GM13976 (cell line): ENCODE results near the gene SNRPA1.

Experiments used
- DNase-seq: peaks from one replicate; pipeline ENCODE4 v3.0.0; 2012; ENCODE audit warnings: low spot score
- CTCF ChIP-seq: IDR thresholded peaks from 2 replicates; pipeline ENCODE4 v1.5.1; 2012; ENCODE audit warnings: borderline replicate concordance, mild to moderate bottlenecking; ENCODE audit not compliant: insufficient read depth; ENCODE audit errors: extremely low read depth, missing control alignments, control extremely low read depth
- in situ Hi-C: fragments of 300-500 bp; cut with MboI; formaldehyde crosslinking; loops from one replicate; pipeline ENCODE4 v1.12.0; 2022; ENCODE audit warnings: low sequenced_read_pairs, mixed read lengths, inconsistent platforms; ENCODE audit not compliant: unreplicated experiment

The SNRPA1 gene

DNA sequence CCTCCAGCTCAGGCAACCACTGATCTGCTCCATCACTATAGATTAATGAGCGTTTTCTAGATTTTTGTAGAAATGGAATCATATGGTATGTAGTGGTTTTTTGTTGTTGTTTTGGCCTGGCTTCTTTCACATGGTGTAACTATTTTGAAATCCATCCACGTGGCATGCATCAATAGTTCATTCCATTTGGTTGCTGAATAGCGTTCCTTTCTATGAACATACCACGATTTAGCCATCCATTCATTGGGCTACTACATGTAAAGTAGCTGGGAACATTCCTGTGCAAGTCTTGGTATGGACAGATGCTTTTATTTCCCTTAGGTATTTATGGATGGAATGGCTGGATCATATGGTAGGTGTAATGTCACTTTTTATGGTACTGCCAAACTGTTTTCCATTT is 32.5 kb downstream of the SNRPA1 start:
- DNase-seq, result no peak
- in situ Hi-C loops, result loop anchor here (5.0 to 25.0 kb wide), 3 partner anchors 175 to 625 kb away; no protein-coding TSS in a partner anchor
- TF ChIP-seq CTCF, result no peak

DNA sequence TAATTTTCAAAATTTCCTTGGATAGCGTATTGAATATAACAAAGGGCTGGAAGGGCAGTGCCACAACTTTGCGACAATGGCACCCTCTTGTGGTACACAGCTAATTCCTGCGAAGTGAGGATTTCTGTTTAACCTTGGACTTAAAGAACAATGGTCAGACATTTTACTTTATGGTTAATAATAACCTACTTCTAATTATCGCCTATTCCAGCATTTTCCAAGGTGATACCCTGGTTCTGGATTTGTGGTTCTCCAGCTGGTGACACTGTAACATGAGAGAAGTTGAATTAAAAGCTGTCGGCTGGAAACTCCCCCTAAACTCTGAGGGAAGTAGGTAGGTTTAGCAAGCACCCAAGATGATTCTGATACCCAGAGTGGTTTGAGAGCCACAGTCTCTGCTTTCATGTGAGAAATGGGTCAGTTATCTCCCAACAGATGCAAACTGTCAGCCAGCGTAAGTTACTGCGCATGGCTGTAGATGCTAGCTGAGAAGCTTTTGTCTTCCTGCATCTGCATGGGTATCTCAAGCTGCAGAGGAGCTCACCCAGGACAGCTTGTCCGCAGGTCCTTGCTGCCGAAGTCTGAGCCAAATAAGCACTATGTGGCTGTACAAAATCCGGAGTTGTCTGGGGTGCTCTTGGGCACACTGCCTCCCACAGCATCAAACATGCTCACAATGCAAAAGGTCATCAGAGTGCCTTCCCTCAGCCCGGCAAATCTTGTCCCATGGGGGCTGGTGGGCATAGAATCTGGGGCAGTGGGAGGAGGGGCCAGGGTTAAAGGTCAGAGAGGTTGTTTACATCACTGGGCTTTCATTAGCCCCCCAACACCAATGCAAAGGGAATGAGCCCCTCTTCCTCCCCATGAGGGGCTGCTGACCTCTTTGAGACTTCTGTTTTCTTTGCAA is 36.6 kb downstream of the SNRPA1 start:
- peak; percentile 51 for DNase-seq
- in situ Hi-C loops, result loop anchor here (10.0 to 25.0 kb wide), 2 partner anchors 354 to 621 kb away; no protein-coding TSS in a partner anchor
- peak; percentile 80 for TF ChIP-seq CTCF

GRCh38 chr15:101256757-101257156 is 38.3 kb downstream of the SNRPA1 start:
- peak; percentile 21 for TF ChIP-seq CTCF
- in situ Hi-C loops, result loop anchor here (10.0 to 25.0 kb wide), 2 partner anchors 352 to 619 kb away; no protein-coding TSS in a partner anchor
- no peak for DNase-seq

GRCh38 chr15:101255615-101256241 is 39.3 kb downstream of the SNRPA1 start:
- DNase-seq, result no peak
- TF ChIP-seq CTCF, result no peak
- in situ Hi-C loops, result loop anchor here (10.0 to 25.0 kb wide), 2 partner anchors 351 to 618 kb away; no protein-coding TSS in a partner anchor

DNA sequence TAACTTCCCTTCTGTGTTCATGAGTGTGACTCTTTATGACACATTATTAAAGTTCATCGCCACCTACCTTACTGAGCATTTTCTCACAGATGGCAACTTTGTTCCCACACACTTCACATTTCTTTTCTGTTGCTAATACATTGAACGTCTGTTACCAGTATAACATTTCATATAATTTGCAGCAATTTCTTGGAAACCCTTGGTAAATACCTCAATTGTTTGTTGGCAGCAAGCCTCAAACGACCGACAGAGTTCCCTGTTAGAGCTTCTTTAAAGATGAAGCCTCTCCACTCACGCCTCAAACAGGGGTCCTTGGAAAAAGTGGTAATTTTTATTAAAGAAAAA is 40.0 kb downstream of the SNRPA1 start:
- no peak for DNase-seq
- in situ Hi-C loops, result loop anchor here (10.0 to 25.0 kb wide), 2 partner anchors 350 to 618 kb away; no protein-coding TSS in a partner anchor

More for the DNA sequence above, 40.0 kb downstream of the SNRPA1 start:
- TF ChIP-seq CTCF, result no peak
